Fibroblast of lung (primary cell): Measurements from ENCODE around the gene VPS11. TPM values are rescaled to one million over a fixed set of nuclear protein-coding genes. Genes with fewer than 3 reads are reported as not detected.
A peak's percentile ranks its signal among the peaks of the same experiment; 100 is the strongest.

Source experiments
- DNase-seq, 2 donors: peaks; one replicate each; pipeline versions ENCODE4 v3.0.0 to v3.0.0-alpha.2; 2010; ENCODE audit warnings: low read depth in 2 of 2
- H2AFZ ChIP-seq: 2 replicates; pipeline ENCODE4 v1.5.1; 2012; ENCODE audit warnings: low read length, control low read depth, inconsistent platforms
- H3K27ac ChIP-seq: 2 replicates; pipeline ENCODE4 v1.5.1; 2011; ENCODE audit warnings: low read length, control low read depth; ENCODE audit not compliant: insufficient read depth
- H3K27me3 ChIP-seq: 2 replicates; pipeline ENCODE4 v1.5.1; 2011; ENCODE audit warnings: mild to moderate bottlenecking, low read length; ENCODE audit not compliant: control insufficient read depth, insufficient read depth
- H3K36me3 ChIP-seq: 2 replicates; pipeline ENCODE4 v1.5.1; 2011; ENCODE audit warnings: low read length; ENCODE audit not compliant: control insufficient read depth, insufficient read depth
- H3K4me1 ChIP-seq: 2 replicates; pipeline ENCODE4 v1.5.1; 2011; ENCODE audit warnings: low read length; ENCODE audit not compliant: control insufficient read depth, insufficient read depth; ENCODE audit errors: extremely low read depth
- H3K4me2 ChIP-seq: 2 replicates; pipeline ENCODE4 v1.5.1; 2011; ENCODE audit warnings: low read length, control low read depth; ENCODE audit not compliant: insufficient read depth; ENCODE audit errors: extremely low read depth
- H3K4me3 ChIP-seq, 4 experiments: fragments of 200-600 bp in 1 of 4; sonication (generic) in 1 of 4; replicated peaks in 1 of 4; 2 replicates each; pipeline ENCODE4 v1.5.1; 2011 to 2016; ENCODE audit warnings: low read length in 4 of 4, low read depth in 3 of 4, mild to moderate bottlenecking in 3 of 4, control low read depth in 2 of 4, inconsistent platforms in 1 of 4, mixed read lengths in 1 of 4; ENCODE audit not compliant: insufficient read depth in 1 of 4; ENCODE audit errors: control extremely low read depth in 1 of 4
- H3K79me2 ChIP-seq: 2 replicates; pipeline ENCODE4 v1.5.1; 2012; ENCODE audit warnings: mild to moderate bottlenecking, low read length, inconsistent platforms; ENCODE audit not compliant: control insufficient read depth, insufficient read depth
- H3K9ac ChIP-seq: 2 replicates; pipeline ENCODE4 v1.5.1; 2011; ENCODE audit warnings: mild to moderate bottlenecking, low read length, control low read depth; ENCODE audit not compliant: insufficient read depth
- H3K9me3 ChIP-seq: 2 replicates; pipeline ENCODE4 v1.5.1; 2012; ENCODE audit warnings: low read depth, low read length; ENCODE audit not compliant: control insufficient read depth, insufficient read depth
- H4K20me1 ChIP-seq: 2 replicates; pipeline ENCODE4 v1.5.1; 2011; ENCODE audit warnings: low read length; ENCODE audit not compliant: control insufficient read depth, insufficient read depth; ENCODE audit errors: extremely low read depth
- CTCF ChIP-seq, 2 donors: IDR thresholded peaks in 1 of 2; conservative IDR thresholded peaks in 1 of 2; 1 replicate in 1 of 2; 2 replicates in 1 of 2; pipeline ENCODE4 v1.5.1; 2011 to 2012; ENCODE audit warnings: low read length in 2 of 2, control low read depth in 1 of 2, inconsistent platforms in 1 of 2, low read depth in 1 of 2, mild to moderate bottlenecking in 1 of 2
- EZH2 ChIP-seq: IDR thresholded peaks from 2 replicates; pipeline ENCODE4 v1.5.1; 2012; ENCODE audit warnings: low read length, control low read depth, mild to moderate bottlenecking; ENCODE audit errors: missing control alignments
- polyA plus RNA-seq, 2 donors: library from polyadenylated mRNA; depleted of rRNA in 1 of 2; stranded (reverse) in 1 of 2; unstranded in 1 of 2; fragments of >200 nt; gene quantifications; 2 replicates each; pipeline ENCODE4 v1.2.1, GENCODE V29; 2011 to 2012; ENCODE audit warnings: missing spikeins in 1 of 2
- total RNA-seq: library from RNA; depleted of rRNA; stranded (reverse); fragments of >200 nt; gene quantifications from 2 replicates; pipeline ENCODE4 v1.2.1, GENCODE V29; 2014

Gene VPS11
- total and polyA plus RNA-seq, 2 donors (not counting 1 experiment from before 2014, with no cell fraction given): 9.1 to 34.3 TPM

DNA sequence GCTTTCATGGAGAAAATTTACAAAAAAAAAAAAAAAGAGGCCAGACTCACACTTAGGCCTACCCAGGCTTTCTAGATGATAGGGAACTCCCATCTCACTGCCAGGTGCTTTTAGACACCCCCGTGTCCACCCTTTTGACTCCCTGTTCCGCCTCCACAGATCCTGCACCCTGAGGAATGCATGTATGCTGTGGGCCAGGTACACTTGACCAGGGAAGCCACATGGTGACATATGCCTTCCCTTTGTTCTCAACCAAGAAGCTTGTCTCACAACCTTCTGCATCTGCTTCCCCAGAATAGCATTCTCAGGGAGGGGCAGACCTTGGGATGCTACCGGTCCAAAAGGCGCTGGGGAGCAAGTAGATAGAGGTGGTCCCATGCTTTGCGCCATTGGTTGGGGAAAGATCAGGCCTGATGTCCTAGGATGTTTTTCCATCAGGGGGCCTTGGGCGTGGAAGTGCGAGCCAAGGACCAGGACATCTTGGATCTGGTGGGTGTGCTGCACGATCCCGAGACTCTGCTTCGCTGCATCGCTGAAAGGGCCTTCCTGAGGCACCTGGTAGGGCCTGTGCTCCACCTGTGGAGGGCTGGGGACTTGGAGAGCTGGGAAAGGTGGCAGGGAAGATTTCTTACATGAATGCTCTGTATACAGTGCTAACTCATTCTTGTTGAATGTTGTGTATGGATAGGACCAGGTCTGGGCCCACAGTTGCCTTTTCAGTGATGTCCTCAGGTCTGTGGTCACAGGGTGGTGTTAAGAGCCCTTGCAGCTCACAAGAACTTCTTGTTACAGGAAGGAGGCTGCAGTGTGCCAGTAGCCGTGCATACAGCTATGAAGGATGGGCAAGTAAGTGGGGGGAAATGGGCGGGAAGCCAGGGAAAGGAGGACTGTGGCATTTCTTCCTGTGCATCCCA, 24.6 kb downstream of the VPS11 start:
- TF ChIP-seq EZH2: no peak
- no peak for TF ChIP-seq CTCF (conservative IDR thresholded peaks at IDR 0.05 in 1 of 2, IDR thresholded peaks at IDR 0.05 in 1 of 2; ENCODE audit: low read depth in 1 of 2, low read length in 2 of 2)
- Histone ChIP-seq H3K4me2 (peak overlapping the region; percentile 79), H3K36me3 (peaks cover 15% of the 10 kb centered on the region), H4K20me1 (no peaks in the 10 kb centered on the region), H3K4me1 (peaks cover 12% of the 10 kb centered on the region), H2AFZ (no peak overlapping the region), H3K9ac (no peak overlapping the region), H3K27me3 (no peaks in the 10 kb centered on the region), H3K9me3 (no peaks in the 10 kb centered on the region), H3K4me3 (peak overlapping the region in 3 of 4 experiments; percentile 68 to 86 (median 78)), H3K79me2 (peaks cover 36% of the 10 kb centered on the region), H3K27ac (no peak overlapping the region)
- DNase-seq: no peak

DNA sequence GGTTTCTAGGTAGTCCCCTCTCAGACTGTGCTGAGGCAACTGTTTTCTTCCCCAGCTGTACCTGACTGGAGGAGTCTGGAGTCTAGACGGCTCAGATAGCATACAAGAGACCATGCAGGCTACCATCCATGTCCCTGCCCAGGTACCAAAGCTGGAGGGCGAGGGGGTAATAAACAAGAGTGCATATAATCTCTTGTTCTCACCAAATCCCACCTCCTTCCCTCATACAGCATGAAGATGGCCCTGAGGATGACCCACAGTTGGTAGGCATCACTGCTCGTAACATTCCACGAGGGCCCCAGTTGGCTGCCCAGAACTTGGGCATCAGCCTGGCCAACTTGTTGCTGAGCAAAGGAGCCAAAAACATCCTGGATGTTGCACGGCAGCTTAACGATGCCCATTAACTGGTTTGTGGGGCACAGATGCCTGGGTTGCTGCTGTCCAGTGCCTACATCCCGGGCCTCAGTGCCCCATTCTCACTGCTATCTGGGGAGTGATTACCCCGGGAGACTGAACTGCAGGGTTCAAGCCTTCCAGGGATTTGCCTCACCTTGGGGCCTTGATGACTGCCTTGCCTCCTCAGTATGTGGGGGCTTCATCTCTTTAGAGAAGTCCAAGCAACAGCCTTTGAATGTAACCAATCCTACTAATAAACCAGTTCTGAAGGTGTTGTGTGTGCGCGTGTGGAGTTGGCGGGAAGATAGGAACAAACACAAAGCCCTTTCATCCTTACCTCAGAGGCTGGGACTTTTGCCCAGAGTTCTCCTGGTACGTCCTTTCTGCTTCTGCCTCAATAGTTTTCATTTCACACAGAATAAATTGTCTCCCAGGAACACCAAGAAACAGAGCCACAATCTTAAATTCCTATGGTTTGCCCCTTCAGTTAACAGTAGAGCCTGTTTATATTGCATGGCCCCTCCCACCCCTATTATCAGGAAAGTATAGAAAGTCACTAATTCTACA, 25.5 kb downstream of the VPS11 start:
- Histone ChIP-seq H3K4me2 (peak overlapping the region; percentile 79), H3K79me2 (peaks cover 34% of the 10 kb centered on the region), H3K27ac (peak overlapping the region; percentile 44), H3K9ac (no peak overlapping the region), H3K27me3 (no peaks in the 10 kb centered on the region), H3K4me1 (peaks cover 12% of the 10 kb centered on the region), H2AFZ (no peak overlapping the region), H3K4me3 (peak overlapping the region; percentile 68 to 86 (median 82)), H4K20me1 (no peaks in the 10 kb centered on the region), H3K9me3 (no peaks in the 10 kb centered on the region), H3K36me3 (peaks cover 21% of the 10 kb centered on the region)
- DNase-seq: peak; percentile 23 to 64
- no peak for TF ChIP-seq EZH2
- TF ChIP-seq CTCF (conservative IDR thresholded peaks at IDR 0.05 in 1 of 2, IDR thresholded peaks at IDR 0.05 in 1 of 2; ENCODE audit: low read depth in 1 of 2, low read length in 2 of 2): no peak
